ENCODE results near the gene GHRL. TPM values are rescaled to one million over a fixed set of nuclear protein-coding genes. Genes with fewer than 3 reads are reported as not detected.
"Not testable (repeated sequence)": the region's sequence is repeated elsewhere in the genome, so short reads cannot be mapped to it uniquely, and the experiment has no call there.

GHRL gene
- total RNA-seq, 5 donors from 2014 or later (not counting 1 experiment from before 2014, with no cell fraction given): 0.29 to 1.7 (median 0.61) TPM; not detected in 1

DNA sequence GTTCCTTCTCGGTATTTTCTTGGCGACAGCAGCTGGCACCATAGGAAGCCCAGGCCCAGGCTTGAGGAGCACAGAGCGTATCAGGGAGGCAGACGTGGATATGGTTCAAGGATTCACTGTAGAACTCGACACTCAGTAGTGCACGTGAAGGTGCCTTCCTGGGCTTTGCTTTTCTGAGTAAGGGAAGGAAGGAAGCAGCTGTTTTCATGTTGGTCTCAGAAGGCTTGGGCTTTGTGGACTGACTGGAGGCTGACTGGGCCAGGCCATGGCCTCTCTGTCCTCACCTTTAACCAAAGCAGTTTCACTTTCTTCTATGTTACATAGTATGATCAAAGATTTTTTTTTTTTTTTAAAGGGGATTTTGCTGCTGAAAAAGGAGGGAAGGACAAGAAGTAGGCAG is 6.9 kb upstream of the GHRL start:
- H3K36me3 Mint-ChIP-seq: peaks cover 56% of the 10 kb centered on the region
- DNase-seq (no peak), ATAC-seq (replicated peaks in 1 of 4) (no peak)
- WGBS (ENCODE audit: insufficient coverage): 65% methylated on average over 6 of the region's 6 CpGs
- peaks cover 7 to 12% (median 10%) of the 10 kb centered on the region in 3 donors for H3K4me1 Mint-ChIP-seq
- H3K27ac Mint-ChIP-seq: peak overlapping the region; percentile 48 to 66
- peaks cover 7 to 55% of the 10 kb centered on the region in 2 donors for H3K36me3 ChIP-seq (ENCODE audit: control insufficient read depth in 2 of 2, extremely low read depth in 1 of 2, insufficient read depth in 1 of 2, low read length in 1 of 2)
- POLR2A ChIA-PET: no interaction called here
- CTCF ChIA-PET: interaction anchor here in 1 of 2 donors (0.6 to 1.0 kb wide), 3 partner anchors 13 to 306 kb away, joined by 3 to 8 read pairs (median 4); no protein-coding TSS in a partner anchor
- no peaks in the 10 kb centered on the region for H3K27me3 ChIP-seq (replicated peaks in 1 of 2; ENCODE audit: control insufficient read depth in 2 of 2, extremely low read depth in 1 of 2, insufficient read depth in 2 of 2, low read length in 1 of 2)
- no peak overlapping the region for H3K4me3 ChIP-seq (ENCODE audit: control insufficient read depth in 1 of 2, extremely low read depth in 1 of 2, low read length in 1 of 2)
- no peak overlapping the region for H3K4me3 Mint-ChIP-seq
- no peaks in the 10 kb centered on the region for H3K27me3 Mint-ChIP-seq
- no peaks in the 10 kb centered on the region for H3K9me3 Mint-ChIP-seq
- H3K9me3 ChIP-seq: no peaks in the 10 kb centered on the region
- H3K27ac ChIP-seq (ENCODE audit: low read length): no peak overlapping the region
- peaks cover 0 to 5% of the 10 kb centered on the region in 2 experiments for H3K4me1 ChIP-seq (ENCODE audit: control insufficient read depth in 1 of 2, extremely low read depth in 1 of 2, insufficient read depth in 2 of 2, low read length in 2 of 2)

DNA sequence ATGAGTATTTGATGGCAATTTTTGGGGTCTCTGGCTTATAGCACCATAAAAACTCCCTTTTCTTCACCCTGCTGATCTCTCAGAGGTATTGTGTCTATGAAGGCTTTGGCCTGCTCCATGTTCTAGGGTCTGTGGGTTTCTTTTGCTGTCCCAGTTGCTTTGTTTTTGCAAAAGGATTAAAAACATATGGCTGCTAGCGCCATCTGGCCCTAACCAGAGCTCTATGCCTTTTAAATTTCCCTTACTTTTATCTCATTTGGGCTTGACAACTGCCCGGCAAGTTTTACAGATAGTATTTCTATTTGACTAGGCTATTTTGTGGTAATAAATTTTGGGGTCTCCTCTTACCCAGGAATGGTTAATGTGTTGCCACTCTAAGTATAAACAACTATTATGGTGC is 6.4 kb upstream of the GHRL start:
- Histone ChIP-seq H3K27ac (ENCODE audit: low read length) (no peak overlapping the region), H3K4me1 (ENCODE audit: control insufficient read depth in 1 of 2, extremely low read depth in 1 of 2, insufficient read depth in 2 of 2, low read length in 2 of 2) (peaks cover 0 to 5% of the 10 kb centered on the region in 2 experiments), H3K36me3 (ENCODE audit: control insufficient read depth in 2 of 2, extremely low read depth in 1 of 2, insufficient read depth in 1 of 2, low read length in 1 of 2) (peaks cover 7 to 50% of the 10 kb centered on the region in 2 donors), H3K4me3 (ENCODE audit: control insufficient read depth in 1 of 2, extremely low read depth in 1 of 2, low read length in 1 of 2) (no peak overlapping the region), H3K9me3 (no peaks in the 10 kb centered on the region), H3K27me3 (replicated peaks in 1 of 2; ENCODE audit: control insufficient read depth in 2 of 2, extremely low read depth in 1 of 2, insufficient read depth in 2 of 2, low read length in 1 of 2) (no peaks in the 10 kb centered on the region)
- DNase-seq (no peak), ATAC-seq (replicated peaks in 1 of 4) (no peak)
- ChIA-PET CTCF (interaction anchor here in 1 of 2 donors (0.6 to 1.0 kb wide), 3 partner anchors 12 to 305 kb away, joined by 3 to 8 read pairs (median 4); no protein-coding TSS in a partner anchor), POLR2A (no interaction called here)
- Mint-ChIP-seq H3K27ac (peak overlapping the region; percentile 48 to 66), H3K4me3 (no peak overlapping the region), H3K9me3 (no peaks in the 10 kb centered on the region), H3K36me3 (peaks cover 57% of the 10 kb centered on the region), H3K4me1 (peaks cover 7 to 14% (median 12%) of the 10 kb centered on the region in 3 donors), H3K27me3 (no peaks in the 10 kb centered on the region)
- no CpG with 5 or more reads among the region's 2 CpGs for WGBS (ENCODE audit: insufficient coverage)

- ATAC-seq (replicated peaks in 1 of 4); H3K4me3 ChIP-seq (ENCODE audit: control insufficient read depth in 1 of 2, extremely low read depth in 1 of 2, low read length in 1 of 2); H3K9me3 Mint-ChIP-seq; CTCF ChIA-PET; POLR2A ChIA-PET; DNase-seq; H3K27me3 ChIP-seq (replicated peaks in 1 of 2; ENCODE audit: control insufficient read depth in 2 of 2, extremely low read depth in 1 of 2, insufficient read depth in 2 of 2, low read length in 1 of 2); H3K27me3 Mint-ChIP-seq; H3K9me3 ChIP-seq; H3K4me3 Mint-ChIP-seq; H3K27ac ChIP-seq (ENCODE audit: low read length); H3K4me1 ChIP-seq (ENCODE audit: control insufficient read depth in 1 of 2, extremely low read depth in 1 of 2, insufficient read depth in 2 of 2, low read length in 2 of 2); H3K27ac Mint-ChIP-seq: not testable (repeated sequence)
- Mint-ChIP-seq H3K4me1 (peaks cover 8 to 17% (median 16%) of the 10 kb centered on the region in 3 donors), H3K36me3 (peaks cover 52% of the 10 kb centered on the region)
- no CpG with 5 or more reads among the region's 1 CpG for WGBS (ENCODE audit: insufficient coverage)
- H3K36me3 ChIP-seq (ENCODE audit: control insufficient read depth in 2 of 2, extremely low read depth in 1 of 2, insufficient read depth in 1 of 2, low read length in 1 of 2): peaks cover 7 to 40% of the 10 kb centered on the region in 2 donors
Observed at GRCh38 chr3:10298064-10298463, 5.3 kb upstream of the GHRL start.

DNA sequence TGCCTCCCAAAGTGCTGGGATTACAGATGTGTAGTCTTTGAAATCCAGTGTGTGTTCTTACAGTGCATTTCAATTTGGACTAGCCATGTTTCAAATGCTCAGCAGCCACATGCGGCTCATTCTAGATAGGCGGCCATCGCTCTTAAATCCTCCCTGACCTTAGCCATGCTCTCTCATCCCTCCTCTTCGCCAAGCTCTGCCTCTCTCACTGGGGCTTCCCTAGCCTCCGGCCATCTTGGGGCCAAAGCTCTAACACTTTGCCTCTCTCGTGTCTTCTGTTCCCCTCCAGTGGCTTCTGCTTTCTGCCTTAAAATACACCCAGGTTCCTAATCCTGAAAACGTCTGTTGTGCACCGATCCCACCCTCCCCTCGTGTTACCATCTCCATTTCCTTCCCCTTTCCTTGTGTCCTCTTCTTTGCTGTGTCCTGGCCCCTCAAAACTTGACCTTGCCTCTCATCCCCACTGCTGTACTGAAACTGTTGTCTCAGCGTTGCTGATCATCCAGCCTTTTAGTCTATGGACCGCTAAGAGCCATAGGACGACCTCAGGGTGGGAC is 1.4 kb upstream of the GHRL start:
- H3K4me1 ChIP-seq (ENCODE audit: control insufficient read depth in 1 of 2, extremely low read depth in 1 of 2, insufficient read depth in 2 of 2, low read length in 2 of 2): peaks cover 0 to 8% of the 10 kb centered on the region in 2 experiments
- no peak overlapping the region for H3K4me3 Mint-ChIP-seq
- H3K4me1 Mint-ChIP-seq: peaks cover 8 to 20% (median 18%) of the 10 kb centered on the region in 3 donors
- DNase-seq (no peak), ATAC-seq (replicated peaks in 1 of 4) (no peak)
- CTCF ChIA-PET: interaction anchor here in 1 of 2 donors (0.6 kb wide), 1 partner anchor 31 kb away, joined by 3 read pairs; no protein-coding TSS in a partner anchor
- no peaks in the 10 kb centered on the region for H3K9me3 Mint-ChIP-seq
- POLR2A ChIA-PET: interaction anchor here in 1 of 2 donors (0.6 kb wide), 1 partner anchor 171 kb away, joined by 14 read pairs; no protein-coding TSS in a partner anchor
- peak overlapping the region in 1 of 2 donors; percentile 31 for H3K27ac Mint-ChIP-seq
- no peaks in the 10 kb centered on the region for H3K27me3 ChIP-seq (replicated peaks in 1 of 2; ENCODE audit: control insufficient read depth in 2 of 2, extremely low read depth in 1 of 2, insufficient read depth in 2 of 2, low read length in 1 of 2)
- H3K9me3 ChIP-seq: no peaks in the 10 kb centered on the region
- no peaks in the 10 kb centered on the region for H3K27me3 Mint-ChIP-seq
- no peak overlapping the region for H3K4me3 ChIP-seq (ENCODE audit: control insufficient read depth in 1 of 2, extremely low read depth in 1 of 2, low read length in 1 of 2)
- H3K27ac ChIP-seq (ENCODE audit: low read length): no peak overlapping the region
- H3K36me3 Mint-ChIP-seq: peaks cover 33% of the 10 kb centered on the region
- 88% methylated on average over 9 of the region's 12 CpGs for WGBS (ENCODE audit: insufficient coverage)
- peaks cover 3 to 25% of the 10 kb centered on the region in 2 donors for H3K36me3 ChIP-seq (ENCODE audit: control insufficient read depth in 2 of 2, extremely low read depth in 1 of 2, insufficient read depth in 1 of 2, low read length in 1 of 2)

DNA sequence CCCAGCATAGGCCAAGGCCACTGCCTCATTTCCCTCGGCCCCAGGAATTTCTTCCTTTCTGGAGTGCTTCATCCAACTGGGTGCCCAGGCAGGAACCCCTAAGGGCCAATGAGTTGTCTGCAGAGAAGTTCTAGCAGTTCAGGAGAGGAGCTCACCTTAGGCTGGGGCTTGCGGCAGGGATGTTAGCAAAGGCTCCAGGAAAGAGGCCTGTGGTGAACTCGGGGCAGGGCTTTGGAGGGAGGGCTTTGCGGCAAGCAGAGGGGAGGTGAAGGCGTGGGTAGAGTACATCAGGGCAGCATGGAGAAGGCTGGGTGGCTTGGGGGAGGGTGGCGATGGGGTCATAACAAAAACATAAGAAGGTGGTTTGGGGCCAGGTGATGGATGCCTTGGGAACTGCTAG is 1.1 kb downstream of the GHRL start:
- DNase-seq (no peak), ATAC-seq (replicated peaks in 1 of 4) (no peak)
- Mint-ChIP-seq H3K4me3 (no peak overlapping the region), H3K4me1 (peaks cover 8 to 18% (median 18%) of the 10 kb centered on the region in 3 donors), H3K36me3 (peaks cover 28% of the 10 kb centered on the region), H3K27me3 (no peaks in the 10 kb centered on the region), H3K9me3 (no peaks in the 10 kb centered on the region), H3K27ac (peak overlapping the region; percentile 28 to 36)
- H3K4me3 ChIP-seq (ENCODE audit: control insufficient read depth in 1 of 2, extremely low read depth in 1 of 2, low read length in 1 of 2): no peak overlapping the region
- peaks cover 0 to 8% of the 10 kb centered on the region in 2 experiments for H3K4me1 ChIP-seq (ENCODE audit: control insufficient read depth in 1 of 2, extremely low read depth in 1 of 2, insufficient read depth in 2 of 2, low read length in 2 of 2)
- CTCF ChIA-PET: no interaction called here
- H3K9me3 ChIP-seq: no peaks in the 10 kb centered on the region
- peaks cover 13 to 37% of the 10 kb centered on the region in 2 donors for H3K36me3 ChIP-seq (ENCODE audit: control insufficient read depth in 2 of 2, extremely low read depth in 1 of 2, insufficient read depth in 1 of 2, low read length in 1 of 2)
- WGBS (ENCODE audit: insufficient coverage): 80% methylated on average over 6 of the region's 6 CpGs
- POLR2A ChIA-PET: no interaction called here
- H3K27me3 ChIP-seq (replicated peaks in 1 of 2; ENCODE audit: control insufficient read depth in 2 of 2, extremely low read depth in 1 of 2, insufficient read depth in 2 of 2, low read length in 1 of 2): no peaks in the 10 kb centered on the region
- no peak overlapping the region for H3K27ac ChIP-seq (ENCODE audit: low read length)

- H3K9me3 ChIP-seq: no peaks in the 10 kb centered on the region
- POLR2A ChIA-PET: interaction anchor here in 1 of 2 donors (0.6 kb wide), 1 partner anchor 1328 kb away, joined by 3 read pairs; the partner anchor contains the start of gene RAD18
Observed at GRCh38 chr3:10290481-10291176, 2.1 kb downstream of the GHRL start.

More at GRCh38 chr3:10290481-10291176, 2.1 kb downstream of the GHRL start:
- H3K27me3 Mint-ChIP-seq: no peaks in the 10 kb centered on the region
- no peak overlapping the region for H3K27ac Mint-ChIP-seq
- Histone ChIP-seq H3K36me3 (ENCODE audit: control insufficient read depth in 2 of 2, extremely low read depth in 1 of 2, insufficient read depth in 1 of 2, low read length in 1 of 2) (peaks cover 13 to 35% of the 10 kb centered on the region in 2 donors), H3K27ac (ENCODE audit: low read length) (no peak overlapping the region), H3K4me3 (ENCODE audit: control insufficient read depth in 1 of 2, extremely low read depth in 1 of 2, low read length in 1 of 2) (no peak overlapping the region), H3K4me1 (ENCODE audit: control insufficient read depth in 1 of 2, extremely low read depth in 1 of 2, insufficient read depth in 2 of 2, low read length in 2 of 2) (peaks cover 0 to 8% of the 10 kb centered on the region in 2 experiments), H3K27me3 (replicated peaks in 1 of 2; ENCODE audit: control insufficient read depth in 2 of 2, extremely low read depth in 1 of 2, insufficient read depth in 2 of 2, low read length in 1 of 2) (no peaks in the 10 kb centered on the region)
- H3K4me3 Mint-ChIP-seq: no peak overlapping the region
- H3K36me3 Mint-ChIP-seq: peaks cover 25% of the 10 kb centered on the region
- no peaks in the 10 kb centered on the region for H3K9me3 Mint-ChIP-seq
- DNase-seq: no peak
- CTCF ChIA-PET: interaction anchor here in 1 of 2 donors (0.8 kb wide), 1 partner anchor 27 kb away, joined by 3 read pairs; no protein-coding TSS in a partner anchor
- ATAC-seq (replicated peaks in 1 of 4): no peak
- 99% methylated on average over 17 of the region's 18 CpGs for WGBS (ENCODE audit: insufficient coverage)
- peaks cover 10 to 21% (median 18%) of the 10 kb centered on the region in 3 donors for H3K4me1 Mint-ChIP-seq
